Fibroblast of skin of left biceps (primary cell): ENCODE data around the gene IGF2BP3.
A peak's percentile ranks its signal among the peaks of the same experiment; 100 is the strongest.
"Not testable (repeated sequence)": the region's sequence is repeated elsewhere in the genome, so short reads cannot be mapped to it uniquely, and the experiment has no call there.

Source experiments
- DNase-seq, 2 experiments: peaks; one replicate each; pipeline ENCODE4 v3.0.0-alpha.2; 2013; ENCODE audit warnings: low read depth in 2 of 2

IGF2BP3 gene

DNA sequence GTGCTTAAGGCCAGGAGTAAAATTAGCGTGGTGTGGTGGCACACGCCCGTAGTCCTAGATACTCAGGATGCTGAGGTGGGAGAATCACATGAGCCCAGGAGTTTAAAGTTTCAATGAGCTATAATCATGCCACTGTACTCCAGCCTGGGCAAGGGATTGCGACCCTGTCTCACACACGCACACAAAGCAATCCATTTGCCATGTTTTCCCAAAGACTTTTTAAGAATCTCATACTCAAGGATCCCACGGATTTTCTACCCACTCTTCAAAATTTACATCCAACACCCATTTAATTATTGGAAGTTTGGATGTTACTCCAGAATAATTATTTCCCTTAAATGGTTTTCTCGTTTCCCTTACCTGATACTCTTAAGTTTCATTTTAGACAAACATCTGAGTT lies 47.9 kb downstream of the IGF2BP3 start:
- no peak for DNase-seq

- DNase-seq: no peak
Measured at GRCh38 chr7:23419845-23420244, 50.4 kb downstream of the IGF2BP3 start.

- DNase-seq: no peak
Measured at GRCh38 chr7:23419160-23419559, 51.1 kb downstream of the IGF2BP3 start.

DNA sequence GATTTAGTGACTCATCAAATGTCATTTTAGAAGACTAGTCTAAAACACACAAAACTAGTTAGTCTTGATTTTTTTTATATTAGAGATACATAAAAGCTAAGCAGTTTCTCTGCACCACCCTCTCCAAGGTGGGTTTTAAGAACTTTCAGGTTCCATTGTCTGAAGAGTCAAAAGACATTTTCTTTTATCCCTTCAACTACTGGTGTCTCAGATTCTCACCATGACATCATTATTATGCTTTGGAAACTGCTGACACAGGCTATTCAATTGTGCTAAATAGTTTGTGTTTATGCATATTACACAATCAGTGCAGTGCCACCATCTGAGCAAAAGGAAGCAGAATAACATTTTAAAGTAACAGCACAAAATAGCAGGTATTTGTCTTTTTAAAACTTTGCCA lies 52.2 kb downstream of the IGF2BP3 start:
- DNase-seq: no peak

GRCh38 chr7:23415198-23415597 lies 55.1 kb downstream of the IGF2BP3 start:
- DNase-seq: no peak

GRCh38 chr7:23410446-23411183 lies 59.7 kb downstream of the IGF2BP3 start:
- no peak for DNase-seq

- DNase-seq: not testable (repeated sequence)
Measured at GRCh38 chr7:23406564-23406963, 63.7 kb downstream of the IGF2BP3 start.

GRCh38 chr7:23405240-23405618 lies 65.1 kb downstream of the IGF2BP3 start:
- no peak for DNase-seq

DNA sequence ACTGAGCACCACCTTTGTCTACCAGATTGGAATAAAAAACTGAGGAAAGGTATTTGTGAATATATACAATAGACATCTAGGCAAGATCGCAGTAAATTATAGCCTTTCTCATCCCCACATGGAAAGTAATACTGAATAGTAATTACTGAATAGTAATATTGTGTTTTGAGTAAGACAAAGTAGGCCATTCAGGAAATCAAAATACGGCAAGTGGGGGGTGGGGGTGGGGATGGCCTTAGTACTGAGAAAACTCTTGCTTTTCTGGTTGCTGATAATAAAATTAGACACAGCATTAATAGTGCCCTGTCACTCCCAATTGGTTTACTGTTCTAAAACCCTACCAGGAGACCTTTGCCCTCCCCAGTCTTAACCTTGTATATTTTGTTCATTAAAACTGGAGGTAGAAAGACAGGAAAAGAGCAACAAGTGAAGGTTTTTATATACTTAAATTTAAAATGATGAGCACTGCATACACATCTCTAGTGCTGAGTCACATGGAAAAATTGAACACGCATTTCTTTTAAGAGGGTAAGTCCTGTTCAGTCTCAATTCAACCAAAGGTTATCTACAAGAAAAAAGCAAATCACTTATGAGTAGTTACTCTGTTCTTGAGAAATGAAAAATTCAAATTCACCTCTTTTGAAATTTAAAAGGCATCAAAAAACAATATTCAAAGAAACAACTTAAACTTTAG lies 65.6 kb downstream of the IGF2BP3 start:
- no peak for DNase-seq

DNA sequence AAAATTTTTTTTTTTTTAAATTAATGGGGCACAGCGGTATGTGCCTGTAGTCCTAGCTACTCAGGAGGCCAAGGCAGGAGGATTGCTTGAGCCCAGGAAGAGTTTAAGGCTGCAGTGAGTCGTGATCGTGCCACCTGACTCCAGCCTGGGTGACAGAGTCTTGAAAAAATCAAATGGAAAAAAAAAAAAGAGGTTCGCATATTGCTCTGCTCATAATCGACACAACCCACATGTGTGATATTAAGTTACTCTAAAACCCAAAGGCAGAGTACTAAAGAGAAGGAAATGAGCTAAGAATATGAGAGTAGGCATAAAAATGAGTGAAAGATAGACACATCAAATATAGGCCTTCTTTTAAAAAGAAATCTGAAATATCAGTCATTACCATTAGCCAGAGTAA lies 66.3 kb downstream of the IGF2BP3 start:
- DNase-seq: no peak

- not testable (repeated sequence) for DNase-seq
Measured at GRCh38 chr7:23398090-23398489, 72.2 kb downstream of the IGF2BP3 start.

GRCh38 chr7:23397241-23397640 lies 73.0 kb downstream of the IGF2BP3 start:
- no peak for DNase-seq

- peak; percentile 58 to 70 for DNase-seq
Measured at GRCh38 chr7:23396222-23397015, 73.9 kb downstream of the IGF2BP3 start.

GRCh38 chr7:23394488-23395171 lies 75.7 kb downstream of the IGF2BP3 start:
- DNase-seq: no peak

GRCh38 chr7:23393636-23394035 lies 76.7 kb downstream of the IGF2BP3 start:
- DNase-seq: no peak

DNA sequence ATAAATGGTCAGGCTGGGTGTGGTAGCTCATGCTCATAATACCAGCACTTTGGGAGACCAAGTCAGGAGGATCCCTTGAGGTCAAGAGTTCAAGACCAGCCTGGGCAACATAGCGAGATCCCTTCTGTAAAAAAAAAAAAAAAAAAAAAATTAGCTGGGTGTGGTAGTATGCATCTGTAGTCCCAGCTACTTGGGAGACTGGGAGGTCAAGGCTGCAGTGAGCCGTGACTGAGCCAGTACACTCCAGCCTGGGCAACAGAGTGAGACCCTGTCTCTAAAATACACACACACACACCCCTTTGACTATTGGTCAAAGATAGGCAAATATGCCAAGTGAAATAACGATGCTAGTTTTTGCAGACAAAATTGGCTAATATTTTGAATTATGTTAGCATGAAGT lies 80.6 kb downstream of the IGF2BP3 start:
- no peak for DNase-seq

- DNase-seq: no peak
Measured at GRCh38 chr7:23387583-23387982, 82.7 kb downstream of the IGF2BP3 start.

DNA sequence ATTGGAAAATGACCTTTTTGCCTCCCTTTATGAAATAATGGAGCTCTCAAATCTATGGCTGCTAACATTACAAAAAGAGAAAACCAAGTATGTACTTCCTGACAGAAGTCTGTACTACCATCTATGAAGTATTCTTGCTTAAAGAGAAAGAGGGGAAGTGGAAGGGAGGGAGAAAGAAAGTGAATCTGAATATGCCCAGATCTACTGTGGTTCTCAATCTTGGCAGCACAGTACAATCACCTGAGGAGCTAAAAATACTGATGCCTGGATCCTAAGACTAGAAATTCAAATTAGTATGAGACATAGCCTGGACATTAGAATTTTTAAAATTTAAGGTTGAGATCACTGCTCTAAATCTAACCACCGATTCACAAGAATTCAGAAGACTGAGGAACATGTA lies 85.2 kb downstream of the IGF2BP3 start:
- DNase-seq: no peak

DNA sequence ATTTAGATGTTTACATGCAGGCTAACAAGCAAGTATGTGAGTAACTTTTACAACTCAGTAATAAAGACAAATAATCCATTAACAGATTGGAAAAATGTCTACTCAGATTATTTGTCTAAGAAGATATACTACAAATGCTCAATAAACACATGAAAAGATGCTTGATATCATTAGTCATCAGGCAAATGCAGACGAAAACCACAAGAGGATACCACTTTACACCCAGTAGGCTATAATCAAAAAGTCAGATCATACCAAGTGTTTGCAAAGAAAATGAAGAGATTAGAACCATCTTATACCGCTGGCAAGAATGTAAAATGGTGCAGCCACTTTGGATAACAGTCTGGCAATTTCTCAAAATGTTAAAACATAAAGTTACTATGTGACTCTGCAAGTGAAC lies 87.1 kb downstream of the IGF2BP3 start:
- DNase-seq: peak; percentile 26 to 29

- DNase-seq: no peak
Measured at GRCh38 chr7:23380961-23381360, 89.3 kb downstream of the IGF2BP3 start.

DNA sequence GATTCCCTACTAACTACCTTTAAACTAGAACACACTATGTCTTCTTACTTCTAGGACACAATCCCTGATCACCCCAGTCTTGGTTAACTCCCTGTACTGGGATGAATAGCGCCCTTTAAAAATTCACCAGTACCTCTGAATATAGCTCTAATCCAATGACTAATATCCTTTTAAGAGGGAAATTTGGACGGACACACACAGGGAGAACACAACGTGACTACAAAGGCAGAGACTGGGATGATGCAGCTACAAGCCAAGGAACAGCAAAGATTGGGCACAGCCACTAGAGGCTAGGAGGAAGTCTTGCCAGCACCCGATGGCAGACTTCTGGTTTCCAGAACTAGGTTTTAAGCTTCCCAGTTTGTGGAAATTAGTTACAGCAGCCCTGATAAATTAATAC lies 89.7 kb downstream of the IGF2BP3 start:
- no peak for DNase-seq

- no peak for DNase-seq
Measured at GRCh38 chr7:23378996-23379395, 91.3 kb downstream of the IGF2BP3 start.
